T-cell (primary cell): ENCODE data around the gene FANCC. TPM values are rescaled to one million over a fixed set of nuclear protein-coding genes. Genes with fewer than 3 reads are reported as not detected.

Experiments used
- ATAC-seq, 4 experiments: fragments of 200-7000 bp in 3 of 4; fragments of 150-1000 bp in 1 of 4; cut with Tn5 transposase; replicated peaks in 1 of 4; 1 replicate in 3 of 4; 2 replicates in 1 of 4; pipeline ENCODE4 v1.10.0; 2021; ENCODE audit warnings: moderate library complexity in 3 of 4, mild to moderate bottlenecking in 2 of 4, moderate number of reproducible peaks in 1 of 4
- CTCF ChIA-PET, 2 donors: fragments of 300-600 bp; sonication (Branson Sonifier 250); formaldehyde crosslinking; loops; one replicate each; lab custom pipeline; 2022; ENCODE audit warnings: antibody characterized with exemption in 2 of 2; lab: Charles Lee
- POLR2A ChIA-PET, 2 donors: fragments of 300-600 bp; sonication (Branson Sonifier 250); formaldehyde crosslinking; loops; one replicate each; lab custom pipeline; 2022; ENCODE audit warnings: antibody characterized with exemption in 2 of 2; lab: Charles Lee
- DNase-seq, 35 experiments: peaks; one replicate each; pipeline versions ENCODE4 v3.0.0 to v3.0.0-alpha.2; 2013 to 2023
- H3K27ac ChIP-seq: one replicate; pipeline ENCODE4 v1.5.1; 2013; ENCODE audit warnings: low read length
- H3K27me3 ChIP-seq, 2 experiments: replicated peaks in 1 of 2; 1 replicate in 1 of 2; 2 replicates in 1 of 2; pipeline versions ENCODE4 v1.6.1 to v1.7.0; 2013; ENCODE audit warnings: low read length in 1 of 2, mixed read lengths in 1 of 2; ENCODE audit not compliant: control insufficient read depth in 2 of 2, insufficient read depth in 2 of 2; ENCODE audit errors: extremely low read depth in 1 of 2
- H3K36me3 ChIP-seq, 2 donors: 1 replicate in 1 of 2; 2 replicates in 1 of 2; pipeline versions ENCODE4 v1.6.1 to v1.7.0; 2013; ENCODE audit warnings: low read length in 1 of 2; ENCODE audit not compliant: control insufficient read depth in 2 of 2, insufficient read depth in 1 of 2; ENCODE audit errors: extremely low read depth in 1 of 2
- H3K4me1 ChIP-seq, 2 experiments: 1 replicate in 1 of 2; 2 replicates in 1 of 2; pipeline versions ENCODE4 v1.6.1 to v1.7.0; 2013; ENCODE audit warnings: low read length in 2 of 2, mixed read lengths in 1 of 2; ENCODE audit not compliant: insufficient read depth in 2 of 2, control insufficient read depth in 1 of 2; ENCODE audit errors: extremely low read depth in 1 of 2
- H3K4me3 ChIP-seq, 2 donors: 1 replicate in 1 of 2; 2 replicates in 1 of 2; pipeline versions ENCODE4 v1.5.1 to v1.7.0; 2013; ENCODE audit warnings: mild to moderate bottlenecking in 2 of 2, low read length in 1 of 2, moderate library complexity in 1 of 2; ENCODE audit not compliant: control insufficient read depth in 1 of 2; ENCODE audit errors: extremely low read depth in 1 of 2
- H3K9me3 ChIP-seq: 2 replicates; pipeline ENCODE4 v1.7.0; 2013
- H3K27ac Mint-ChIP-seq, 2 donors: one replicate each; pipeline ENCODE4 v1.8.0; 2020 to 2021; ENCODE audit warnings: mild to moderate bottlenecking in 2 of 2, mixed read lengths in 2 of 2
- H3K27me3 Mint-ChIP-seq, 2 donors: one replicate each; pipeline ENCODE4 v1.8.0; 2021 to 2022; ENCODE audit warnings: mixed read lengths in 2 of 2
- H3K36me3 Mint-ChIP-seq: one replicate; pipeline ENCODE4 v1.8.0; 2021; ENCODE audit warnings: mixed read lengths
- H3K4me1 Mint-ChIP-seq, 3 donors: one replicate each; pipeline ENCODE4 v1.8.0; 2020 to 2022; ENCODE audit warnings: mixed read lengths in 3 of 3, mild to moderate bottlenecking in 1 of 3
- H3K4me3 Mint-ChIP-seq, 3 donors: one replicate each; pipeline ENCODE4 v1.8.0; 2020 to 2022; ENCODE audit warnings: mild to moderate bottlenecking in 3 of 3, mixed read lengths in 3 of 3, moderate library complexity in 3 of 3
- H3K9me3 Mint-ChIP-seq, 3 donors: one replicate each; pipeline ENCODE4 v1.8.0; 2020 to 2022; ENCODE audit warnings: mixed read lengths in 3 of 3
- WGBS: methylation state at CpG from one replicate; pipeline ENCODE4 v1.1.5; 2013; ENCODE audit warnings: missing lambda C conversion rate; ENCODE audit not compliant: insufficient coverage; 5-methylcytosine and 5-hydroxymethylcytosine counted together
- total RNA-seq, 35 experiments: library from RNA in 6 of 35; stranded (reverse) in 6 of 35; fragments of 120-200 nt in 1 of 35; gene quantifications; one replicate each; pipeline versions ENCODE4 v1.2.1 to v1.2.4 and lab custom pipeline; 2013 to 2026

Gene FANCC, protein sequence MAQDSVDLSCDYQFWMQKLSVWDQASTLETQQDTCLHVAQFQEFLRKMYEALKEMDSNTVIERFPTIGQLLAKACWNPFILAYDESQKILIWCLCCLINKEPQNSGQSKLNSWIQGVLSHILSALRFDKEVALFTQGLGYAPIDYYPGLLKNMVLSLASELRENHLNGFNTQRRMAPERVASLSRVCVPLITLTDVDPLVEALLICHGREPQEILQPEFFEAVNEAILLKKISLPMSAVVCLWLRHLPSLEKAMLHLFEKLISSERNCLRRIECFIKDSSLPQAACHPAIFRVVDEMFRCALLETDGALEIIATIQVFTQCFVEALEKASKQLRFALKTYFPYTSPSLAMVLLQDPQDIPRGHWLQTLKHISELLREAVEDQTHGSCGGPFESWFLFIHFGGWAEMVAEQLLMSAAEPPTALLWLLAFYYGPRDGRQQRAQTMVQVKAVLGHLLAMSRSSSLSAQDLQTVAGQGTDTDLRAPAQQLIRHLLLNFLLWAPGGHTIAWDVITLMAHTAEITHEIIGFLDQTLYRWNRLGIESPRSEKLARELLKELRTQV
- total RNA-seq (10 to 100 TPM in 1 of 5 donors, 1 to 10 TPM in 4; 4.2 to 11.6 (median 4.8) TPM), total RNA-seq (lab: John Stamatoyannopoulos, UW) (4.6 to 30.1 (median 8.3) reads per million in 29 experiments)
- 4.2 TPM for total RNA-seq (2013)

DNA sequence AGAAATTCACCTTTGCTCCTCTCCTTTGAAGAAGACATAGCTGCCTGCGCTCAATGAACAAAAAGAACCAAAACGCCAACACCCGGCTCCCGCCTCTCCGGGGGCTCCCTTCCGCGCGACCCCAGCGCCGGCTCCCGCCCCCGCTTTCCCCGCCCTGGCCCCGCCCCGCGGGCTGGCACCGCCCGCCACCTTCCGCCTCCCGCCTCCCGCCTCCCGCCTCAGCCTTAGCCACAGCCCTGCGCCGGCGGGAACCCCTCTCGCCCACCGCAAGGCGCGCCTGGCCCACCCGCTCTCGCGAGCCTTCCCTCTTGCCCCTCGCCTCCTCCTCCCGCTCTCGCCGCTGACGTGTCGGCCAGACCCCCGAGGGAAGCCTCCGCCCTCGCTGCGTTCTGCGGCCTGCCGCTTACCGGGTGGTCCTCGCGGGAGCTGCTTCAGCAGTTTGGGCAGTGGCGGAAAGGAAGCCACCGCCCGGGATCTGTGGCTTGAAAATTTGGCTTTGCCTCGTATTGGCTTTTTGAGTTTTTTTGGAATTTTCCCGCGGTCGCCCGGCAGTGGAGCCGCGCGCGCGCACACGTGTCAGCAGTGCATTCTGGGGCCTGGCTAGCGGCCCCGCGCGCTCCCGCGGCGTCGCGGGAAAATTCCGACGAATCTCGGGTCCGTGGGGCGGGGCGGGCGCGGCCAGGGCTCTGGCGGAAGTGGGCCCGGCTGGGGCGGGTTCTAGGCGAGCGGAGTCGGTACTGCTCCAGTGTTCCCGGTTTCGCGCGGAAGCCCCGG is at the start of gene FANCC:
Gene FANCC, minus strand, starts transcription at position 591 of the 774 bp plus-strand sequence. CDS start 68,418 bp downstream, outside the sequence.
- Histone ChIP-seq H3K27me3 (peaks cover 0 to 8% of the 10 kb centered on the region in 2 experiments), H3K4me1 (peaks cover 0 to 12% of the 10 kb centered on the region in 2 experiments), H3K36me3 (no peaks in the 10 kb centered on the region), H3K27ac (peak within 1 kb of the TSS; percentile 68), H3K9me3 (no peaks in the 10 kb centered on the region), H3K4me3 (peak within 1 kb of the TSS; percentile 77 to 99)
- Mint-ChIP-seq H3K27ac (peak within 1 kb of the TSS; percentile 85 to 90), H3K36me3 (no peaks in the 10 kb centered on the region), H3K4me1 (peaks cover 17 to 29% (median 19%) of the 10 kb centered on the region in 3 donors), H3K4me3 (peak within 1 kb of the TSS; percentile 92 to 93 (median 93)), H3K9me3 (no peaks in the 10 kb centered on the region), H3K27me3 (peaks cover 6 to 11% of the 10 kb centered on the region in 2 donors)
- ATAC-seq = peak; percentile 89 to 93 (median 90)
- peak; percentile 65 to 91 (median 78) for DNase-seq
- ChIA-PET CTCF (interaction anchor here in 1 of 2 donors (0.7 kb wide), 1 partner anchor 1160 kb away, joined by 11 read pairs; no protein-coding TSS in a partner anchor), POLR2A (interaction anchor here in 1 of 2 donors (0.6 kb wide), 1 partner anchor 352 kb away, joined by 5 read pairs; no protein-coding TSS in a partner anchor)
- WGBS = under 1% methylated on average over 79 of the region's 89 CpGs

DNA sequence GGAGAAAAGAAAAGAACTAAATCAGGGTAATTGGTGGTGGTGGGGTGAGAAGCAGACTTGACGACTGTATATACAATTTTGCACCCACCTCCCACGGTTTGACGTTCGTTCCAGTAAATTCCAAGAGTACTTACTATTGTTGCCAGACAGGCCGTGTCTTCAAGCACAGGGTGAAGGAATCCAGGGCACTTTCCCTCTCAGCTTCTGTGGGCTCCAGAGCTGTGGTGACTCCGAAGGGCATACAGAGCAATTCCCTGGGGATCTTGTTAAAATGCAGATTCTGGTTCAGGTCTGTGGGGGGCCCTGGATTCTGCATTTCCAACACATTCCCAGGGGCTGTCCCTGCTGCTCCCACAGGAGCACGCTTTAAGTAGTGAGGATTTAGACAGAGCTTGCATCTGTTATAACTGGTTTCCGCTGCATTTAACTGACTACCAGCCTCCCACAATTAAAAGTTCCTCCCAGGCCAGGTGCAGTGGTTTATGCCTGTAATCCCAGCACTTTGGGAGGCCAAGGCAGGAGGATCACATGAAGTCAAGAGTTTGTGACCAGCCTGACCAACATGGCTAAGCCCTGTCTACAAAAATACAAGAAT is 49.3 kb upstream of the FANCC start:
- 75% methylated on average over 2 of the region's 8 CpGs for WGBS
- H3K4me3 Mint-ChIP-seq = no peak overlapping the region
- H3K27me3 Mint-ChIP-seq = peaks cover 42 to 49% of the 10 kb centered on the region in 2 donors
- Histone ChIP-seq H3K27me3 (peaks cover 0 to 25% of the 10 kb centered on the region in 2 experiments), H3K36me3 (no peaks in the 10 kb centered on the region), H3K9me3 (no peaks in the 10 kb centered on the region), H3K4me3 (no peak overlapping the region), H3K4me1 (no peaks in the 10 kb centered on the region), H3K27ac (no peak overlapping the region)
- POLR2A ChIA-PET = no interaction called here
- no peaks in the 10 kb centered on the region for H3K4me1 Mint-ChIP-seq
- no peak overlapping the region for H3K27ac Mint-ChIP-seq
- H3K36me3 Mint-ChIP-seq = no peaks in the 10 kb centered on the region
- ATAC-seq = no peak
- CTCF ChIA-PET = no interaction called here
- H3K9me3 Mint-ChIP-seq = no peaks in the 10 kb centered on the region
- DNase-seq = no peak

DNA sequence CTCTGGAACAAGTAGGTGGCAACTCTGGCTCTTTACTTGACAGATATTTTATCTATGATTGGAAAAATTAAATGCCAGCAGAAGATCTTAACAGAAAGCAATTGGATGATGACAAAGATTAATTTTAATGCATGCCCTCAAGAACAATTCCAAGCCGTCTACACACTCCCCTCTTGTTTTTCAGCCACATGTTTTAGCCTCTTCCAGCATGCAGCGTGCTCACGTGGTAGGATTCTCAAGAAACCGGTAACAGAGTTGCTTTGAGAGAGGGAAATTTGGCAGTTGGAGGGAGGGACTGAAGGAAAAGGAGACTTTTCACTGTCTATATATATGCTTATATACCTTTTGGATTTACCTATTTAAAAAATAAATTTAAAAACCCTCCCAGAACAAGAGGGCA is 48.3 kb upstream of the FANCC start:
- no peaks in the 10 kb centered on the region for H3K36me3 ChIP-seq
- no CpG with 5 or more reads among the region's 4 CpGs for WGBS
- no peak overlapping the region for H3K4me3 ChIP-seq
- no peaks in the 10 kb centered on the region for H3K4me1 Mint-ChIP-seq
- POLR2A ChIA-PET = no interaction called here
- no peaks in the 10 kb centered on the region for H3K9me3 Mint-ChIP-seq
- CTCF ChIA-PET = no interaction called here
- H3K27me3 Mint-ChIP-seq = peaks cover 45 to 52% of the 10 kb centered on the region in 2 donors
- no peaks in the 10 kb centered on the region for H3K4me1 ChIP-seq
- no peak for ATAC-seq
- H3K27ac ChIP-seq = no peak overlapping the region
- no peak overlapping the region for H3K27ac Mint-ChIP-seq
- no peak overlapping the region for H3K4me3 Mint-ChIP-seq
- no peaks in the 10 kb centered on the region for H3K9me3 ChIP-seq
- peaks cover 0 to 27% of the 10 kb centered on the region in 2 experiments for H3K27me3 ChIP-seq
- H3K36me3 Mint-ChIP-seq = no peaks in the 10 kb centered on the region
- DNase-seq = no peak

GRCh38 chr9:95363051-95363841 is 45.7 kb upstream of the FANCC start:
- DNase-seq = no peak
- no peak overlapping the region for H3K27ac ChIP-seq
- H3K4me3 ChIP-seq = no peak overlapping the region
- 71% methylated on average over 8 of the region's 12 CpGs for WGBS
- no peak overlapping the region for H3K27ac Mint-ChIP-seq
- POLR2A ChIA-PET = no interaction called here
- CTCF ChIA-PET = no interaction called here
- peaks cover 28 to 39% of the 10 kb centered on the region in 2 donors for H3K27me3 Mint-ChIP-seq
- H3K27me3 ChIP-seq = peaks cover 2 to 18% of the 10 kb centered on the region in 2 experiments
- no peaks in the 10 kb centered on the region for H3K36me3 Mint-ChIP-seq
- ATAC-seq = no peak
- H3K4me1 ChIP-seq = no peaks in the 10 kb centered on the region
- H3K36me3 ChIP-seq = no peaks in the 10 kb centered on the region
- H3K4me1 Mint-ChIP-seq = no peaks in the 10 kb centered on the region
- no peak overlapping the region for H3K4me3 Mint-ChIP-seq
- H3K9me3 Mint-ChIP-seq = no peaks in the 10 kb centered on the region
- H3K9me3 ChIP-seq = no peaks in the 10 kb centered on the region

DNA sequence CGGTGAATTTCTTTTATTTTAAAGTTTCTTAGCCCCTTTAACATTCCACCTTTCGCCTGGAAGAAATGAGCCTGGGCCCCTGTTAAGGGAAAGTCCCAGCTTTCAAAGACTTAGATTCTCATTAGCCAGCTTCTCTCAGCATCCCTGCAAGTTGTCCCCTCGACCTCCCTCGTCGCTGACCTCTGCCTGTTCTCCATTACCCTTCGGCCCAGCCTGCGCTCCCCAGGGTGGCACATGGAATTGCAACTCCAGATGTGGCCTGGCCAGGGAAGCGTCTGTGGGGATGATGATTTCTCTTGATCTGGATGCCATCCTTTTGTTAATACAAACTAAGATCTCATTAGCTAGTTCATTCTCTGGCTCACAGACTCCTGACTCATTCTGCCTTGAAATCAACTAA is 43.4 kb upstream of the FANCC start:
- ATAC-seq (no peak), DNase-seq (no peak)
- WGBS = no CpG with 5 or more reads among the region's 8 CpGs
- Histone ChIP-seq H3K9me3 (no peaks in the 10 kb centered on the region), H3K36me3 (no peaks in the 10 kb centered on the region), H3K27me3 (peaks cover 2 to 22% of the 10 kb centered on the region in 2 experiments), H3K27ac (no peak overlapping the region), H3K4me3 (no peak overlapping the region), H3K4me1 (no peaks in the 10 kb centered on the region)
- H3K4me3 Mint-ChIP-seq = no peak overlapping the region
- no peak overlapping the region for H3K27ac Mint-ChIP-seq
- H3K4me1 Mint-ChIP-seq = no peaks in the 10 kb centered on the region
- no peaks in the 10 kb centered on the region for H3K36me3 Mint-ChIP-seq
- CTCF ChIA-PET = interaction anchor here in 1 of 2 donors (0.6 kb wide), 2 partner anchors 754 to 1381 kb away, joined by 3 read pairs; no protein-coding TSS in a partner anchor
- POLR2A ChIA-PET = no interaction called here
- no peaks in the 10 kb centered on the region for H3K9me3 Mint-ChIP-seq
- H3K27me3 Mint-ChIP-seq = peaks cover 32 to 40% of the 10 kb centered on the region in 2 donors
